Left forelimb (tissue), 1 donor: ENCODE measurements around the gene TMC5.
"Not testable (repeated sequence)": the region's sequence is repeated elsewhere in the genome, so short reads cannot be mapped to it uniquely, and the experiment has no call there.

Experiments used
- DNase-seq: peaks from one replicate; pipeline ENCODE4 v3.0.0-alpha.2; 2018; ENCODE audit warnings: low spot score

Gene TMC5

GRCh38 chr16:19417640-19418039 lies at the start of gene TMC5:
TMC5 (plus strand) TSS chr16:19417883; CDS start chr16:19440039, 22,156 bp downstream.
- no peak for DNase-seq

GRCh38 chr16:19372541-19372940 lies 45.1 kb upstream of the TMC5 start:
- DNase-seq, result not testable (repeated sequence)

GRCh38 chr16:19374402-19374801 lies 43.3 kb upstream of the TMC5 start:
- no peak for DNase-seq

GRCh38 chr16:19375561-19376158 lies 42.0 kb upstream of the TMC5 start:
- peak; percentile 68 for DNase-seq

- DNase-seq, result no peak
Measured at GRCh38 chr16:19377864-19378263, 39.8 kb upstream of the TMC5 start.

GRCh38 chr16:19378511-19378910 lies 39.2 kb upstream of the TMC5 start:
- no peak for DNase-seq

GRCh38 chr16:19379838-19380237 lies 37.8 kb upstream of the TMC5 start:
- DNase-seq, result no peak

- no peak for DNase-seq
Measured at GRCh38 chr16:19380328-19380727, 37.4 kb upstream of the TMC5 start.

- no peak for DNase-seq
Measured at GRCh38 chr16:19382084-19382801, 35.4 kb upstream of the TMC5 start.

GRCh38 chr16:19382887-19383816 lies 34.5 kb upstream of the TMC5 start:
- no peak for DNase-seq

- no peak for DNase-seq
Measured at GRCh38 chr16:19384656-19385055, 33.0 kb upstream of the TMC5 start.

- no peak for DNase-seq
Measured at GRCh38 chr16:19386525-19386924, 31.2 kb upstream of the TMC5 start.

GRCh38 chr16:19389246-19389645 lies 28.4 kb upstream of the TMC5 start:
- DNase-seq, result no peak

GRCh38 chr16:19391185-19391776 lies 26.4 kb upstream of the TMC5 start:
- DNase-seq, result not testable (repeated sequence)

GRCh38 chr16:19392352-19392751 lies 25.3 kb upstream of the TMC5 start:
- DNase-seq, result no peak

GRCh38 chr16:19393226-19394111 lies 24.2 kb upstream of the TMC5 start:
- DNase-seq, result no peak

GRCh38 chr16:19395646-19396267 lies 21.9 kb upstream of the TMC5 start:
- not testable (repeated sequence) for DNase-seq

- DNase-seq, result no peak
Measured at GRCh38 chr16:19396555-19397011, 21.1 kb upstream of the TMC5 start.

GRCh38 chr16:19397373-19397772 lies 20.3 kb upstream of the TMC5 start:
- DNase-seq, result not testable (repeated sequence)

- no peak for DNase-seq
Measured at GRCh38 chr16:19400711-19401110, 17.0 kb upstream of the TMC5 start.
